GM12872 (cell line): ENCODE data around the gene FRMD8.

Experiments
- CTCF ChIP-seq: IDR thresholded peaks from 3 replicates; pipeline ENCODE4 v1.5.1; 2011; ENCODE audit warnings: low read depth, mild to moderate bottlenecking, low read length, moderate library complexity; ENCODE audit not compliant: insufficient read depth

Gene FRMD8

GRCh38 chr11:65380460-65381119 is 5.8 kb upstream of the FRMD8 start:
- TF ChIP-seq CTCF = peak; percentile 18; the same call in 1 of the 3 replicates

DNA sequence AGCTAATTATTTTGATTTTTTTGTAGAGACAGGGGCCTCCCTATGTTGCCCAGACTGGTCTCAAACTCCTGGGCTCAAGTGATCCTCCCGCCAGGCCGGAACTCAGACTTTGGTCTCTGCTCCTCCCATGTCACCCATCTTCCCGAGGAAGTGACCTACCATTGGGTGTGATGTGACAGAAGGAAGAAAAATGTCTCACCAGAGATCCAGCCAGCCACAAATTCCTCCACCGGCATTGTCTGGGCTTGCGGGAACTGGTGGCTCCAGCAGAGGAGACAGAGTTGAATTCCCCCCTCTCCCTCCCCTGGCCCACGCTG is 4.8 kb upstream of the FRMD8 start:
- no peak for TF ChIP-seq CTCF

DNA sequence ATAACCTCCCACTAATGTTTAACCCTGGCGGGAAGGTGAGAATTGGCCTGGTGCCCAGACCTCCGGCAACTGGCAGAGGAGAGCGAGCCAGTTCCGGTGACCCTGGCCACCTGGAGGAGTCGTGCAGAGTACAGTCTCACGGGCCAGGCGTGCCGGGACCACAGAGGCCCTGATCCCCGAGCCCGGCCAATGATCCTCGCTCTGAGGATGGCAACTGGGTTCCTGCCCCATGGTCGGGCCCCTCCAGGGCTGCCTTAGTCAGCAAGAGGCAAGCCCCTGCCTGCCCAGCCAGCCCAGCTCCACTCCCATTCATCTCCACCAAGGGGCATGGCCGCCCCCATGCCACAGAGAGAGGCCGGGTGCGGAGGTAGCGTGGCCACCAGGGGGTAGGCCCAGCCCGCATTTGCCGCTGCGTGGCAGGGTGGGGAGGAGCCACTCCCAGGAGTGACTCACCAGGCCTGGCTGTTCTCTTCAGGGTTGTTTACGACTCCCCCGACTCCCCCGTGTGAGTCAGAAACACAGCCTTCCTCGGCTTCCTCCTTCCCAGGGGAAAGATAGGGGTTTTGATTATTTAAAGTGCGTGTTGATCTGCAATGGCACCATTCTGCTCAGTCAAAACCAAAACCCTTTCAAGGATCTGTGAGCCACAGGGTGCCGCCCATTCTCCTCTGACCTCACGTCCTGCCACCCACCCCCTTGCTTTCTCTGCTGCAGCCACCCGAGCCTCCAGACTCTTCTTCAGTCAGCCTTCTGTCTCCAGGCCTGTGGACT is 4.2 kb upstream of the FRMD8 start, which contains the start of gene SLC25A45:
Gene SLC25A45 (minus strand): TSS at position 614 of the 771 bp plus-strand sequence. CDS start 695 bp downstream, outside the sequence.
- peak; percentile 72 for TF ChIP-seq CTCF

GRCh38 chr11:65382804-65383368 is 3.6 kb upstream of the FRMD8 start:
- TF ChIP-seq CTCF = no peak

DNA sequence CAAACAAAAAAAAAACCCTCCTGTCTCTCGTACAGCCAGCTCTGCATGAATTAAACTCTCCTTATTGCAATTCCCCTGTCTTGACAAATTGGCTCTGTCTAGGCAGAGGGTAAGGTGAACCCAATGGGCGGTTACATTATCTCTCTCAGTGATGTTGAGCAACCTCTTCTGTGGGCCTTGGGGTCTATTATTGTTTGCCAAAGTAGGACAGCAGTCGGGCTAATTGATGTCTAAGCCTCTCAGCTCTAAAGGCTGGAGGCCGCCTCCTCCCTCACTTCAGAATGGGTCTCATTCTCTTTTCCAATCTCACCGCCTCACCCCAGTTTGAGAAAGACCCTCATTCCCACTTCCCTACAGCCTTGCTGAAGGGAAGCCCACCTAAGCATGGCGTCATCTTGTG is 2.7 kb upstream of the FRMD8 start:
- no peak for TF ChIP-seq CTCF

GRCh38 chr11:65384301-65384889 is 2.0 kb upstream of the FRMD8 start:
- no peak for TF ChIP-seq CTCF

DNA sequence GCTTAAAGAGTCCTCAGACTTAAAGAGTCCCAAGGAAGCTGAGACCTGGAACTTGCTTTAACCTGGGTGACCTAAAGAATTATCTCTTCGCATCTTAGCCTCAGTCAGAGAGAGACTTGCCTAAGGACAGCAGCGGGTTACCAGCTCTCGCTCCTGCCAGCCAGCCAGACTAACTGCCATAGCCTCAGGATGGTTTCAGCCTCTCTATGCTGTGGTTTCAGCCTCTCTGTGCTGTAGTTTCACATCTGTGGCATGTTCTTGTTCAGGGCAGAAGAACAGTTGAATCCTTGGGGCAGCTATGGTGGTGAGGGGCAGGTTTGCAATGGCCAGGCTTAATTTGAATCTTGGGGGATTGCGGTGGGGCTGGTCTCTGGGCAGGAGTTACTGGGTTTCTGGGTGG is 2.3 kb downstream of the FRMD8 start:
- no peak for TF ChIP-seq CTCF
